ES-I3 (cell line): ENCODE results near the gene MAGI2.

Experiments used
- H3K36me3 ChIP-seq: 2 replicates; pipeline ENCODE4 v1.6.1; 2013; ENCODE audit warnings: mild to moderate bottlenecking, low read length, control low read depth, moderate library complexity; ENCODE audit not compliant: insufficient read depth
- H3K4me1 ChIP-seq: 2 replicates; pipeline ENCODE4 v1.6.1; 2013; ENCODE audit warnings: mild to moderate bottlenecking, control low read depth, low read length; ENCODE audit not compliant: insufficient read depth
- H3K9ac ChIP-seq: 2 replicates; pipeline ENCODE4 v1.6.1; 2013; ENCODE audit warnings: low read depth, mild to moderate bottlenecking, low read length, moderate library complexity
- H3K9me3 ChIP-seq: 2 replicates; pipeline ENCODE4 v1.6.1; 2013; ENCODE audit warnings: mild to moderate bottlenecking, low read length, moderate library complexity; ENCODE audit not compliant: control insufficient read depth, insufficient read depth

MAGI2 gene

GRCh38 chr7:78213402-78213801 is 1240.1 kb downstream of the MAGI2 start:
- H3K36me3 ChIP-seq: no peaks in the 10 kb centered on the region
- no peaks in the 10 kb centered on the region for H3K9me3 ChIP-seq
- no peak overlapping the region for H3K9ac ChIP-seq
- H3K4me1 ChIP-seq: no peaks in the 10 kb centered on the region

GRCh38 chr7:78212476-78213060 is 1240.9 kb downstream of the MAGI2 start:
- Histone ChIP-seq H3K9me3 (no peaks in the 10 kb centered on the region), H3K4me1 (no peaks in the 10 kb centered on the region), H3K36me3 (no peaks in the 10 kb centered on the region), H3K9ac (no peak overlapping the region)

- H3K9me3 ChIP-seq: no peaks in the 10 kb centered on the region
- H3K4me1 ChIP-seq: peaks cover 5% of the 10 kb centered on the region; the same call in 1 of the 2 replicates
- no peak overlapping the region for H3K9ac ChIP-seq
- no peaks in the 10 kb centered on the region for H3K36me3 ChIP-seq
These were observed 1246.2 kb downstream of the MAGI2 start for GRCh38 chr7:78207269-78207668.

GRCh38 chr7:78206769-78207168 is 1246.7 kb downstream of the MAGI2 start:
- H3K4me1 ChIP-seq: peaks cover 5% of the 10 kb centered on the region; the same call in 1 of the 2 replicates
- H3K9ac ChIP-seq: no peak overlapping the region
- no peaks in the 10 kb centered on the region for H3K36me3 ChIP-seq
- no peaks in the 10 kb centered on the region for H3K9me3 ChIP-seq

GRCh38 chr7:78203042-78203720 is 1250.3 kb downstream of the MAGI2 start:
- Histone ChIP-seq H3K9me3 (no peaks in the 10 kb centered on the region), H3K36me3 (no peaks in the 10 kb centered on the region)

GRCh38 chr7:78198756-78199155 is 1254.7 kb downstream of the MAGI2 start:
- H3K36me3 ChIP-seq: no peaks in the 10 kb centered on the region

More at GRCh38 chr7:78203042-78203720, 1250.3 kb downstream of the MAGI2 start:
- peaks cover 5% of the 10 kb centered on the region; the same call in 1 of the 2 replicates for H3K4me1 ChIP-seq
- H3K9ac ChIP-seq: no peak overlapping the region

GRCh38 chr7:78197447-78197846 is 1256.0 kb downstream of the MAGI2 start:
- no peak overlapping the region for H3K9ac ChIP-seq
- H3K36me3 ChIP-seq: no peaks in the 10 kb centered on the region
- H3K4me1 ChIP-seq: no peaks in the 10 kb centered on the region
- no peaks in the 10 kb centered on the region for H3K9me3 ChIP-seq

More at GRCh38 chr7:78198756-78199155, 1254.7 kb downstream of the MAGI2 start:
- H3K9ac ChIP-seq: no peak overlapping the region
- no peaks in the 10 kb centered on the region for H3K4me1 ChIP-seq
- H3K9me3 ChIP-seq: no peaks in the 10 kb centered on the region

GRCh38 chr7:78195281-78195680 is 1258.2 kb downstream of the MAGI2 start:
- no peaks in the 10 kb centered on the region for H3K36me3 ChIP-seq
- H3K9ac ChIP-seq: no peak overlapping the region
- H3K9me3 ChIP-seq: no peaks in the 10 kb centered on the region
- H3K4me1 ChIP-seq: no peaks in the 10 kb centered on the region

- Histone ChIP-seq H3K9ac (no peak overlapping the region), H3K4me1 (no peaks in the 10 kb centered on the region), H3K9me3 (no peaks in the 10 kb centered on the region), H3K36me3 (no peaks in the 10 kb centered on the region)
These were observed 1258.9 kb downstream of the MAGI2 start for GRCh38 chr7:78194611-78195010.

GRCh38 chr7:78191475-78192079 is 1261.9 kb downstream of the MAGI2 start:
- Histone ChIP-seq H3K9me3 (no peaks in the 10 kb centered on the region), H3K36me3 (no peaks in the 10 kb centered on the region), H3K4me1 (no peaks in the 10 kb centered on the region), H3K9ac (no peak overlapping the region)

GRCh38 chr7:78189762-78190161 is 1263.7 kb downstream of the MAGI2 start:
- no peak overlapping the region for H3K9ac ChIP-seq
- H3K9me3 ChIP-seq: no peaks in the 10 kb centered on the region
- no peaks in the 10 kb centered on the region for H3K36me3 ChIP-seq
- no peaks in the 10 kb centered on the region for H3K4me1 ChIP-seq

GRCh38 chr7:78185149-78185745 is 1268.2 kb downstream of the MAGI2 start:
- Histone ChIP-seq H3K36me3 (no peaks in the 10 kb centered on the region), H3K9ac (no peak overlapping the region), H3K9me3 (no peaks in the 10 kb centered on the region), H3K4me1 (no peaks in the 10 kb centered on the region)

- Histone ChIP-seq H3K4me1 (no peaks in the 10 kb centered on the region; the same call in 1 of the 2 replicates), H3K9ac (no peak overlapping the region), H3K9me3 (no peaks in the 10 kb centered on the region)
These were observed 1269.2 kb downstream of the MAGI2 start for GRCh38 chr7:78184299-78184698.

GRCh38 chr7:78179827-78180477 is 1273.5 kb downstream of the MAGI2 start:
- H3K9ac ChIP-seq: no peak overlapping the region
- H3K4me1 ChIP-seq: no peaks in the 10 kb centered on the region; the same call in 1 of the 2 replicates
- no peaks in the 10 kb centered on the region for H3K36me3 ChIP-seq
- H3K9me3 ChIP-seq: no peaks in the 10 kb centered on the region

More at GRCh38 chr7:78184299-78184698, 1269.2 kb downstream of the MAGI2 start:
- no peaks in the 10 kb centered on the region for H3K36me3 ChIP-seq
